Upper lobe of left lung (tissue), 6 donors: ENCODE data around the gene CMTM4. TPM values are rescaled to one million over a fixed set of nuclear protein-coding genes. Genes with fewer than 3 reads are reported as not detected.

Experiments
- ATAC-seq, 2 donors: fragments of 200-7000 bp; cut with Tn5 transposase; one replicate each; pipeline ENCODE4 v1.9.1; 2022; ENCODE audit warnings: mild to moderate bottlenecking in 2 of 2, moderate library complexity in 2 of 2; ENCODE audit not compliant: low FRiP score in 2 of 2
- DNase-seq, 2 donors: peaks; one replicate each; pipeline ENCODE4 v3.0.0-alpha.2; 2019 to 2020
- H3K27ac ChIP-seq, 4 donors: fragments of 200-600 bp; sonication (generic); one replicate each; pipeline ENCODE4 v1.5.1; 2016 to 2019
- H3K27me3 ChIP-seq, 4 donors: fragments of 200-600 bp; sonication (generic); one replicate each; pipeline ENCODE4 v1.5.1; 2017 to 2019
- H3K36me3 ChIP-seq, 4 donors: fragments of 200-600 bp; sonication (generic); one replicate each; pipeline ENCODE4 v1.5.1; 2016 to 2019
- H3K4me1 ChIP-seq, 4 donors: fragments of 200-600 bp; sonication (generic); one replicate each; pipeline ENCODE4 v1.5.1; 2018 to 2019
- H3K4me3 ChIP-seq, 4 donors: fragments of 200-600 bp; sonication (generic); one replicate each; pipeline ENCODE4 v1.5.1; 2017 to 2019; ENCODE audit warnings: mild to moderate bottlenecking in 2 of 4, moderate library complexity in 1 of 4
- H3K9me3 ChIP-seq, 4 donors: fragments of 200-600 bp; sonication (generic); one replicate each; pipeline ENCODE4 v1.5.1; 2018 to 2019
- EP300 ChIP-seq, 4 donors: sonication (generic); formaldehyde crosslinking; IDR thresholded peaks; one replicate each; pipeline ENCODE4 v1.5.1; 2017; ENCODE audit warnings: antibody characterized with exemption in 4 of 4, control low read depth in 2 of 4
- POLR2A ChIP-seq, 4 donors: fragments of 450-650 bp; IDR thresholded peaks; one replicate each; pipeline ENCODE4 v1.5.1; 2016 to 2017; ENCODE audit warnings: antibody characterized with exemption in 4 of 4, mild to moderate bottlenecking in 2 of 4
- POLR2AphosphoS5 ChIP-seq, 2 donors: sonication (generic); formaldehyde crosslinking; IDR thresholded peaks; one replicate each; pipeline ENCODE4 v1.5.1; 2017; ENCODE audit warnings: antibody characterized with exemption in 2 of 2
- WGBS, 2 donors: methylation state at CpG; one replicate each; pipeline ENCODE4 v1.1.5; 2017 to 2018; 5-methylcytosine and 5-hydroxymethylcytosine counted together
- total RNA-seq, 6 donors: library from RNA; depleted of rRNA in 4 of 6; stranded (reverse); fragments of >200 nt in 4 of 6; gene quantifications; one replicate each; pipeline versions ENCODE4 v1.1.0 to v1.2.1, GENCODE V29; 2016 to 2021
- TF ChIP-seq, protein P1 (sequence below), 6 experiments: fragments of 450-650 bp in 4 of 6; fragments of 200-600 bp in 2 of 6; sonication (generic) in 2 of 6; IDR thresholded peaks; one replicate each; pipeline ENCODE4 v1.5.1; 2016 to 2019; ENCODE audit warnings: antibody characterized with exemption in 6 of 6
- donor health status: DM: no; HTN: no; CAD: no; lungs with moderate emphysema.
- donor health status: DM: no; HTN: yes; CAD: no; lungs with severe emphysema.

CMTM4 gene
- total RNA-seq, 6 donors from 2014 or later: 35.6 to 82.1 (median 55.1) TPM

DNA sequence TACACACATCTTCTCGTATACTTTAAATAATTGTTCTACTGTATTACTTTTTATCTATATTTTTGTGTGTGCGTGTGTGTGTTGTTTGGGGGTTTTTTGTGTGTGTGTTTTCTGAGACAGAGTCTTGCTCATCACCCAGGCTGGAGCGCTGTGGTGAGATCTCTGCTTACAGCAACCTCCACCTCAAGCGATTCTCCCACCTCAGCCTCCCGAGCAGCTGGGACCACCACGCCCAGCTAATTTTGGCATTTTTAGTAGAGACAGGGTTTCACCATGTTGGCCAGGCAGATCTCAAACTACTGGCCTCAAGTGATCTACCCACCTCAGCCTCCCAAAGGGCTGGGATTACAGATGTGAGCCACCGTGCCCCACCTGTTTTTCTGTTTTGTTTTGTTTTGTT is 1.5 kb upstream of the CMTM4 start:
- Histone ChIP-seq H3K27ac (no peak overlapping the region), H3K36me3 (no peaks in the 10 kb centered on the region), H3K27me3 (no peaks in the 10 kb centered on the region), H3K4me3 (no peak overlapping the region), H3K9me3 (no peaks in the 10 kb centered on the region), H3K4me1 (peaks cover 22 to 41% (median 25%) of the 10 kb centered on the region in 4 donors)
- 85 to 86% methylated on average over 7 of the region's 7 CpGs for WGBS, 2 donors
- DNase-seq (no peak), ATAC-seq (no peak)
- no peak for TF ChIP-seq EP300 (IDR thresholded peaks at IDR 0.05)
- TF ChIP-seq, protein P1, sequence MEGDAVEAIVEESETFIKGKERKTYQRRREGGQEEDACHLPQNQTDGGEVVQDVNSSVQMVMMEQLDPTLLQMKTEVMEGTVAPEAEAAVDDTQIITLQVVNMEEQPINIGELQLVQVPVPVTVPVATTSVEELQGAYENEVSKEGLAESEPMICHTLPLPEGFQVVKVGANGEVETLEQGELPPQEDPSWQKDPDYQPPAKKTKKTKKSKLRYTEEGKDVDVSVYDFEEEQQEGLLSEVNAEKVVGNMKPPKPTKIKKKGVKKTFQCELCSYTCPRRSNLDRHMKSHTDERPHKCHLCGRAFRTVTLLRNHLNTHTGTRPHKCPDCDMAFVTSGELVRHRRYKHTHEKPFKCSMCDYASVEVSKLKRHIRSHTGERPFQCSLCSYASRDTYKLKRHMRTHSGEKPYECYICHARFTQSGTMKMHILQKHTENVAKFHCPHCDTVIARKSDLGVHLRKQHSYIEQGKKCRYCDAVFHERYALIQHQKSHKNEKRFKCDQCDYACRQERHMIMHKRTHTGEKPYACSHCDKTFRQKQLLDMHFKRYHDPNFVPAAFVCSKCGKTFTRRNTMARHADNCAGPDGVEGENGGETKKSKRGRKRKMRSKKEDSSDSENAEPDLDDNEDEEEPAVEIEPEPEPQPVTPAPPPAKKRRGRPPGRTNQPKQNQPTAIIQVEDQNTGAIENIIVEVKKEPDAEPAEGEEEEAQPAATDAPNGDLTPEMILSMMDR (IDR thresholded peaks at IDR 0.05): no peak
- no peak for TF ChIP-seq POLR2AphosphoS5 (IDR thresholded peaks at IDR 0.05)
- TF ChIP-seq POLR2A (IDR thresholded peaks at IDR 0.05): no peak

DNA sequence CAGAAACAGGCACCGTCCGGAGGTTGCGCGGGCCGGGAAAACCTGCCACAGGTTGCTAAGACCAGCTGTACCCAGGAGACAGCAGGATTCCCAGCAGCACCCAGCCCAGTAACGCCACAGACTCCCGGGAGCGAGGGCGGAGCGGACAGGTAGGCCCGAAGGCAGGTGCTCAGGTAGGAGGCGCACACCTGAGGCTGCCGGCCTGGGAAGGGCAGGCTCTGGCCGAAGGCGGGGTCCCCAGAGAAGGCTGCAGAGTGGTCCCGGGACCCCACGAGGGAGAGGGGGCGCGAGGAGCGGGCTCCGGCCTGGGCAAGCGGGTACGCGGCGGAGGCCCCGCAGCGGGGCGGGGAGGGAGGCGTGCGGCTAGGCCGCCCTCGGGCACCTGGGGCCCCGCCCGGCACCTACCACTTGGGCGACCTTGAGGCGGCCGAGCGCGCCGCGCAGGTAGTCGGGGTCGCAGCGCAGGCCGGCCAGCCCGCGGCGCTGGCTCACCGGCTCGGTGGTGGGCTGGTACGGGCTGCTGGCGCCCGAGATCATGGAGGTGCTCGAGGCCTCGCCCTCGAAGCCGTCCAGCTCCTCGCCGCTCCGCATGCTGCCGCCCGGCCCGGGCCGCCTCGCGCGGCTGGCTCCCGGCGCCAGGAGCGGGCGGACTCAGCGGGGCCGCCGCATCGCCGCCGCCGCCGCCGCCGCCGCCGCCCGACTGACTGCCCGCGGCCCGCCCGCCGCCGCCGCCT is 441 bp downstream of the CMTM4 start:
- Histone ChIP-seq H3K27me3 (no peaks in the 10 kb centered on the region), H3K27ac (peak overlapping the region; percentile 73 to 91 (median 82)), H3K4me1 (peaks cover 22 to 38% (median 23%) of the 10 kb centered on the region in 4 donors), H3K9me3 (no peaks in the 10 kb centered on the region), H3K4me3 (peak overlapping the region; percentile 69 to 91 (median 76)), H3K36me3 (no peaks in the 10 kb centered on the region)
- WGBS, 2 donors: 19% methylated on average over 8 of the region's 91 CpGs; no CpG with 5 or more reads in 1 of the 2 donors
- DNase-seq (peak; percentile 65 to 92), ATAC-seq (peak; percentile 34 to 54)
- TF ChIP-seq EP300 (IDR thresholded peaks at IDR 0.05) (no peak), POLR2A (IDR thresholded peaks at IDR 0.05) (peak in 1 of 4 donors; percentile 54), POLR2AphosphoS5 (IDR thresholded peaks at IDR 0.05) (no peak)
- TF ChIP-seq, protein P1 (IDR thresholded peaks at IDR 0.05): no peak

GRCh38 chr16:66695471-66695934 is 1.0 kb downstream of the CMTM4 start:
- TF ChIP-seq POLR2A (IDR thresholded peaks at IDR 0.05) (no peak), EP300 (IDR thresholded peaks at IDR 0.05) (no peak), POLR2AphosphoS5 (IDR thresholded peaks at IDR 0.05) (no peak)
- TF ChIP-seq, protein P1 (IDR thresholded peaks at IDR 0.05): no peak
- no peaks in the 10 kb centered on the region for H3K9me3 ChIP-seq
- no peaks in the 10 kb centered on the region for H3K27me3 ChIP-seq
- 41 to 42% methylated on average over 2 to 8 of the region's 8 CpGs for WGBS, 2 donors
- DNase-seq: peak in 1 of 2 donors; percentile 22
- no peaks in the 10 kb centered on the region for H3K36me3 ChIP-seq
- ATAC-seq: peak in 1 of 2 donors; percentile 16
- H3K4me3 ChIP-seq: peak overlapping the region; percentile 69 to 91 (median 76)
- peaks cover 22 to 39% (median 23%) of the 10 kb centered on the region in 4 donors for H3K4me1 ChIP-seq
- peak overlapping the region; percentile 73 to 91 (median 82) for H3K27ac ChIP-seq

DNA sequence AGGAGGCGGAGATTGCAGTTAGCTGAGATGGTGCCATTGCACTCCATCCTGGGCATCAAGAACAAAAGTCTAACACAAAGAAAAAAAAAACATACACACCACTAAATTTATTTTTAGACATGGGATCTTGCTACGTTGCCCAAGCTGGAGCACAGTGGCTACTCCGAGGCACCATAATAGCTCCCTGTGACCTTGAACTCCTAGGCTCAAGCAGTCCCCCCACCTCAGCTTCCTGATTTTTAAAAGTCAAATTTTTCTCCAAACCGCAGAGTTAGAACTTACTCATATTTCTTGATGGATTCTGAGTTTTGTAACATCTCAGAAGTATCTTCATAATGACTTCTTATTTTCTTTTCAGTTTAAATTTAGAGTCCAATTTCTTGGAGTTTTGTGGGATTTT is 3.4 kb downstream of the CMTM4 start:
- H3K4me1 ChIP-seq: peaks cover 22 to 45% (median 23%) of the 10 kb centered on the region in 4 donors
- no peaks in the 10 kb centered on the region for H3K9me3 ChIP-seq
- H3K27me3 ChIP-seq: no peaks in the 10 kb centered on the region
- no peak overlapping the region for H3K4me3 ChIP-seq
- no peak overlapping the region for H3K27ac ChIP-seq
- no peaks in the 10 kb centered on the region for H3K36me3 ChIP-seq
- DNase-seq: no peak
- TF ChIP-seq, protein P1 (IDR thresholded peaks at IDR 0.05): no peak
- TF ChIP-seq POLR2A (IDR thresholded peaks at IDR 0.05): no peak
- no peak for TF ChIP-seq POLR2AphosphoS5 (IDR thresholded peaks at IDR 0.05)
- TF ChIP-seq EP300 (IDR thresholded peaks at IDR 0.05): no peak
- 77 to 87% methylated on average over 4 of the region's 4 CpGs for WGBS, 2 donors
- ATAC-seq: no peak
